B cell (primary cell): ENCODE measurements around the gene C20orf204.

Experiments
- EZH2 ChIP-seq: IDR thresholded peaks from 2 replicates; pipeline ENCODE4 v1.6.1; 2012; ENCODE audit warnings: borderline replicate concordance, low read depth, mild to moderate bottlenecking, moderate library complexity, low read length; ENCODE audit not compliant: insufficient read depth, poor library complexity, severe bottlenecking
- TF ChIP-seq, protein P1 (sequence below): fragments of 200-600 bp; IDR thresholded peaks from one replicate; pipeline ENCODE4 v1.8.0; 2022; ENCODE audit warnings: antibody characterized with exemption, mild to moderate bottlenecking

- TF ChIP-seq, protein P1, sequence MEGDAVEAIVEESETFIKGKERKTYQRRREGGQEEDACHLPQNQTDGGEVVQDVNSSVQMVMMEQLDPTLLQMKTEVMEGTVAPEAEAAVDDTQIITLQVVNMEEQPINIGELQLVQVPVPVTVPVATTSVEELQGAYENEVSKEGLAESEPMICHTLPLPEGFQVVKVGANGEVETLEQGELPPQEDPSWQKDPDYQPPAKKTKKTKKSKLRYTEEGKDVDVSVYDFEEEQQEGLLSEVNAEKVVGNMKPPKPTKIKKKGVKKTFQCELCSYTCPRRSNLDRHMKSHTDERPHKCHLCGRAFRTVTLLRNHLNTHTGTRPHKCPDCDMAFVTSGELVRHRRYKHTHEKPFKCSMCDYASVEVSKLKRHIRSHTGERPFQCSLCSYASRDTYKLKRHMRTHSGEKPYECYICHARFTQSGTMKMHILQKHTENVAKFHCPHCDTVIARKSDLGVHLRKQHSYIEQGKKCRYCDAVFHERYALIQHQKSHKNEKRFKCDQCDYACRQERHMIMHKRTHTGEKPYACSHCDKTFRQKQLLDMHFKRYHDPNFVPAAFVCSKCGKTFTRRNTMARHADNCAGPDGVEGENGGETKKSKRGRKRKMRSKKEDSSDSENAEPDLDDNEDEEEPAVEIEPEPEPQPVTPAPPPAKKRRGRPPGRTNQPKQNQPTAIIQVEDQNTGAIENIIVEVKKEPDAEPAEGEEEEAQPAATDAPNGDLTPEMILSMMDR: no peak
- no peak for TF ChIP-seq EZH2
These were observed 590 bp downstream of the C20orf204 start for GRCh38 chr20:64036346-64037198.
